Measurements from ENCODE around the gene PLS1. TPM values are rescaled to one million over a fixed set of nuclear protein-coding genes. Genes with fewer than 3 reads are reported as not detected.

PLS1 gene
- total RNA-seq, 1 experiment from 2014 or later = 53.8 TPM

- H3K79me2 ChIP-seq (ENCODE audit: low read depth) = no peaks in the 10 kb centered on the region
- BruUV-seq (replicated peaks) = no TSS peak
- ChIA-PET POLR2A (ENCODE audit: unreplicated experiment) (no interaction called here), CTCF (no interaction called here)
- no peaks in the 10 kb centered on the region for H3K27me3 ChIP-seq (ENCODE audit: insufficient read depth, low read depth)
- no peaks in the 10 kb centered on the region for H3F3A ChIP-seq (ENCODE audit: insufficient read depth, low read depth)
- H2AFZ ChIP-seq = no peak overlapping the region
- TF ChIP-seq EZH2 (IDR thresholded peaks at IDR 0.05; ENCODE audit: low read depth) = no peak
- TF ChIP-seq, protein P1, sequence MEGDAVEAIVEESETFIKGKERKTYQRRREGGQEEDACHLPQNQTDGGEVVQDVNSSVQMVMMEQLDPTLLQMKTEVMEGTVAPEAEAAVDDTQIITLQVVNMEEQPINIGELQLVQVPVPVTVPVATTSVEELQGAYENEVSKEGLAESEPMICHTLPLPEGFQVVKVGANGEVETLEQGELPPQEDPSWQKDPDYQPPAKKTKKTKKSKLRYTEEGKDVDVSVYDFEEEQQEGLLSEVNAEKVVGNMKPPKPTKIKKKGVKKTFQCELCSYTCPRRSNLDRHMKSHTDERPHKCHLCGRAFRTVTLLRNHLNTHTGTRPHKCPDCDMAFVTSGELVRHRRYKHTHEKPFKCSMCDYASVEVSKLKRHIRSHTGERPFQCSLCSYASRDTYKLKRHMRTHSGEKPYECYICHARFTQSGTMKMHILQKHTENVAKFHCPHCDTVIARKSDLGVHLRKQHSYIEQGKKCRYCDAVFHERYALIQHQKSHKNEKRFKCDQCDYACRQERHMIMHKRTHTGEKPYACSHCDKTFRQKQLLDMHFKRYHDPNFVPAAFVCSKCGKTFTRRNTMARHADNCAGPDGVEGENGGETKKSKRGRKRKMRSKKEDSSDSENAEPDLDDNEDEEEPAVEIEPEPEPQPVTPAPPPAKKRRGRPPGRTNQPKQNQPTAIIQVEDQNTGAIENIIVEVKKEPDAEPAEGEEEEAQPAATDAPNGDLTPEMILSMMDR (conservative IDR thresholded peaks at IDR 0.05) = no peak
- H3K9me2 ChIP-seq (ENCODE audit: insufficient read depth) = no peaks in the 10 kb centered on the region
- no peak for DNase-seq
- no peak overlapping the region for H3K4me2 ChIP-seq
- H3K4me3 ChIP-seq = no peak overlapping the region
- H3K36me3 ChIP-seq (ENCODE audit: low read depth) = peaks cover 30% of the 10 kb centered on the region
- H3K27ac ChIP-seq = no peak overlapping the region
- H3K4me1 ChIP-seq (replicated peaks; ENCODE audit: insufficient read depth) = no peaks in the 10 kb centered on the region
- intact Hi-C loops (cut with micrococcal nuclease; ENCODE audit: unreplicated experiment) = no loop called here
- no peaks in the 10 kb centered on the region; the same call in 1 of the 2 replicates for H4K20me1 ChIP-seq (ENCODE audit: insufficient read depth)
- no peaks in the 10 kb centered on the region for H3K9me3 ChIP-seq (ENCODE audit: insufficient read depth, low read depth)
These were observed 42.5 kb upstream of the PLS1 start for GRCh38 chr3:142553741-142554140.

DNA sequence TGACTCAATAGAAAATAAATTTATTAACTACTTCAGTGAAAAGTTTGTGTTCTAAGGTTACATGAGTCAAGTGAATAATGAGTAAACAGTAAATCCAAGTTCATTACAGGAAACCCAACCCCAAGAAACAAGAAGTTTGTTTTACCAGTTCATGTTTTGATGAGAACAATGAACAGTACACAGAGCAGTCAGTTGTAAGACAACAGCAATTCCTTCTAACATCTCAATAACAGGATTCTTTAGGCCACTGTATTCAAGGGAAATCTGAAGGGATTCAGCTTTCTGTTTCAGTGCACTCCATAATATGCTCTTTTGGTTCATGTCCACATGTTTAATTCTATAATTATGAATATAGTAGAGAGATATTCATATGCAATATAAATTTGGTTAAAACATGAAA is 36.1 kb upstream of the PLS1 start:
- no peaks in the 10 kb centered on the region for H3K79me2 ChIP-seq (ENCODE audit: low read depth)
- no peaks in the 10 kb centered on the region for H4K20me1 ChIP-seq (ENCODE audit: insufficient read depth)
- H3K4me3 ChIP-seq = no peak overlapping the region
- DNase-seq = no peak
- H3K27ac ChIP-seq = no peak overlapping the region
- no peaks in the 10 kb centered on the region for H3K9me3 ChIP-seq (ENCODE audit: insufficient read depth, low read depth)
- BruUV-seq (replicated peaks) = no TSS peak
- intact Hi-C loops (cut with micrococcal nuclease; ENCODE audit: unreplicated experiment) = no loop called here
- ChIA-PET POLR2A (ENCODE audit: unreplicated experiment) (no interaction called here), CTCF (no interaction called here)
- H3K9me2 ChIP-seq (ENCODE audit: insufficient read depth) = no peaks in the 10 kb centered on the region
- H3F3A ChIP-seq (ENCODE audit: insufficient read depth, low read depth) = no peaks in the 10 kb centered on the region; the same call in 1 of the 2 replicates
- no peak for TF ChIP-seq EZH2 (IDR thresholded peaks at IDR 0.05; ENCODE audit: low read depth)
- TF ChIP-seq, protein P1 (conservative IDR thresholded peaks at IDR 0.05) = no peak
- no peaks in the 10 kb centered on the region for H3K27me3 ChIP-seq (ENCODE audit: insufficient read depth, low read depth)
- H3K4me1 ChIP-seq (replicated peaks; ENCODE audit: insufficient read depth) = no peaks in the 10 kb centered on the region
- no peak overlapping the region for H2AFZ ChIP-seq
- no peak overlapping the region for H3K4me2 ChIP-seq
- peaks cover 26% of the 10 kb centered on the region for H3K36me3 ChIP-seq (ENCODE audit: low read depth)

GRCh38 chr3:142563496-142563997 is 32.6 kb upstream of the PLS1 start:
- Histone ChIP-seq H3K36me3 (ENCODE audit: low read depth) (peaks cover 30% of the 10 kb centered on the region), H3K9me3 (ENCODE audit: insufficient read depth, low read depth) (no peaks in the 10 kb centered on the region), H3K27me3 (ENCODE audit: insufficient read depth, low read depth) (no peaks in the 10 kb centered on the region), H3K4me1 (replicated peaks; ENCODE audit: insufficient read depth) (no peaks in the 10 kb centered on the region), H3K27ac (no peak overlapping the region), H4K20me1 (ENCODE audit: insufficient read depth) (no peaks in the 10 kb centered on the region), H3K79me2 (ENCODE audit: low read depth) (peaks cover 5% of the 10 kb centered on the region; the same call in 1 of the 2 replicates), H2AFZ (no peak overlapping the region), H3K9me2 (ENCODE audit: insufficient read depth) (no peaks in the 10 kb centered on the region), H3K4me3 (no peak overlapping the region), H3F3A (ENCODE audit: insufficient read depth, low read depth) (no peaks in the 10 kb centered on the region; the same call in 1 of the 2 replicates), H3K4me2 (no peak overlapping the region)
- ChIA-PET CTCF (no interaction called here), POLR2A (ENCODE audit: unreplicated experiment) (no interaction called here)
- DNase-seq = no peak
- intact Hi-C loops (cut with micrococcal nuclease; ENCODE audit: unreplicated experiment) = no loop called here
- BruUV-seq (replicated peaks) = no TSS peak
- TF ChIP-seq, protein P1 (conservative IDR thresholded peaks at IDR 0.05) = no peak
- no peak for TF ChIP-seq EZH2 (IDR thresholded peaks at IDR 0.05; ENCODE audit: low read depth)

Data from PC-9 (cell line).